Activated CD8-positive, alpha-beta memory T cell treated with anti-CD3 and anti-CD28 coated beads, Interleukin-2, amount 50 U/mL, for 1 hour (primary cell): Measurements from ENCODE around the gene SCGB3A1.

Experiments used
- DNase-seq: peaks from one replicate; pipeline ENCODE4 v3.0.0-alpha.2; 2020; ENCODE audit errors: extremely low read depth

SCGB3A1 gene

DNA sequence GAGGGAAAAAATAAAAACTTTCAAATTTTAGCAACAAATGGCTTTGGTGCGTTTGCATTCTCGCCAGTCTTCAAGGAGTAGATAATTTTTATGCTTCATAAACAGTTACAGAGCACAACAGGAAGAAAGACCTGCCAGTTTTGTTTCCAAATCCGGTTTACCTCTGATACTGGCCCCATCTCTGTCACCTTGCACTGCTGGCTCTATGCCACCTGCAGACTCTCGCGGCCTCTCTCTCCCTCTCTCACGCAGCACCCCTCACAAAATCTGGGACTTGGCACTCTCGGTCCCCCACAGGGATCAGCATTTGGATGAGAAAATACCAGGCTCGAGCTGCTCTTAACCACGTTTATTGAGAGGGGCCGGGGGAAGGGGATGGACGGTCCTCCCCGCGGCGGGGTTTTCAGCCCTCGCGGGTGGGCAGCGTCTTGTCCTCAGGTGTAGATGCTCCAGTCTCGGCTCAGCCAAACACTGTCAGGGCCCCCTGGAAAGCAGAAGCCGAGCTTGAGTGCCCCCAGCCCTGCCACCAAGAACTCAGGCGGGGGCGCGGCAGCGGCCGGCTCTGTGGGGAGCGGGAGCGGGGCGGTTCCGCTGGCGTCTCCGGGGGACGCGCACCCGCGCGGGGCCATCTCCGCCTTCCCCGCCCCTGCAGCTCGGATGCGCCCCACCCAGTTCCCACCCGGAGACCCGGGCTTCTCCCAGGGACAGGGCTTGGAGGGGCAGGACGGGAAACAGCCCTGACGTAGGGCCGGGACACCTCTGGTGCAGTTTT is 1.3 kb downstream of the SCGB3A1 start:
- DNase-seq: no peak

DNA sequence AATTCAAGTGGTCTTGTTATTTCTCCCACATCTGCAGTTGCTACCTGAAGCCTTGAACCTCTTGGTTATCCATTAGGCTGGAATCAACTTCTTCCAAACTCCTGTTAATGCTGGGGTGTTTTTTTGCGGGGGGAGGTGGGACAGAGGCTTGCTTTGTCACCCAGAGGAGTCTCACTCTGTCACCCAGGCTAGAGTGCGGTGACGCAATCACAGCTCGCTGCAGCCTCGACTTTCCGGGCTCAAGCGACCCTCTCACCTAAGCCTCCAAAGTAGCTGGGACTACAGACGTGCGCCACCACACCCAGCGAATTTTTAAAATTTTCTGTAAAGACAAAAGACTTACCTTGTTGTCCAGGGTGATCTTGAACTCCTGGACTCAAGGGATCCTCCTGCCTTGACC is 4.4 kb downstream of the SCGB3A1 start:
- no peak for DNase-seq

GRCh38 chr5:180586204-180586603 is 5.1 kb downstream of the SCGB3A1 start:
- DNase-seq: no peak

- DNase-seq: no peak
Measured at GRCh38 chr5:180583738-180584137, 7.6 kb downstream of the SCGB3A1 start.

GRCh38 chr5:180580681-180581080 is 10.6 kb downstream of the SCGB3A1 start:
- no peak for DNase-seq

DNA sequence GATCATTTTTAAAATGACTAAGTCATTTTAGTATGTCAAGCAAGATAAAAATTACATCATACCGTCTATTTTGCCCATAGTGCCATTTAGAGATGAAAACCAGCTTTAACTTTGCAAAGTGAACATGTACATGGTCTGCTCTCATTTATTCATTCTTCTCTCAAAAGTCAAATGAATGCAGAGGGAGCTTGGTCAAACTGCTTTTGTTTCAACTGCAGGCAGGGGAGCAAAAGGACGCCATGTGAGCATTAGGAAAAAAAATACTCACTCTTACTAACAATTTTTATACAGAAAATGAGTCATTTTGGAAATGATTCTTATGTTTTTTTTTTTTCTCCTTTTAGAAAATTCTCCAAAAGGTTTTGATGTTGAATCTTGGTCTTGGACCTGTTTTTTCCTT is 15.7 kb downstream of the SCGB3A1 start:
- DNase-seq: no peak

- no peak for DNase-seq
Measured at GRCh38 chr5:180568914-180569313, 22.4 kb downstream of the SCGB3A1 start.

GRCh38 chr5:180563994-180564393 is 27.3 kb downstream of the SCGB3A1 start:
- no peak for DNase-seq

- no peak for DNase-seq
Measured at GRCh38 chr5:180558232-180558631, 33.1 kb downstream of the SCGB3A1 start.

DNA sequence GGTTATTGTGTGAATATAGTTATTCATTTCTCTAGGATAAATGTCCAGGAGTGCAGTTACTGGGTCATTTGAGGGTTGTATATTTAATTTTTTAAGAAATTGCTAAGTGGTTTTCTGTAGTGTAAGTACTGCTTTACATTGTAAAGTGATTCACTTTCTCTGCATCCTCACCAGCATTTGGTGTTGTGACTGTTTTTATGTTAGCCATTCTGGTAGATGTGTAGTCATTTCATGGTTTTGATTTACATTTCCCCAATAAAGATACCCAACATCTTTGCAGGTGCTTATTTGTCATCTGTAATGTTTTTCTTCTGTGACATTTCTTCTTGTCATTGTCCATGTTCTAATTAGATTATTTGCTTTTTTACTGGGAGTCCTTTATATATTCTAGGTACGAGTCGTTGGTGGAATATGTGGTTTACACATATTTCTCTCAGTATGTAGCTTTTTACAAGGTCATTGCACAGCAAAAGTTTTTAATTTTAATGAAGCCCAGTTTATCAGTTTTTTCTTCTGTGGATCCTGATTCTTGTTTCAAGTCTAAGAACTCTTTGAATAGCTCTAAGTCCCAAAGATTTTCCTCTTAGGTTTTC is 34.0 kb downstream of the SCGB3A1 start:
- DNase-seq: no peak

GRCh38 chr5:180555168-180555921 is 36.0 kb downstream of the SCGB3A1 start:
- DNase-seq: no peak

DNA sequence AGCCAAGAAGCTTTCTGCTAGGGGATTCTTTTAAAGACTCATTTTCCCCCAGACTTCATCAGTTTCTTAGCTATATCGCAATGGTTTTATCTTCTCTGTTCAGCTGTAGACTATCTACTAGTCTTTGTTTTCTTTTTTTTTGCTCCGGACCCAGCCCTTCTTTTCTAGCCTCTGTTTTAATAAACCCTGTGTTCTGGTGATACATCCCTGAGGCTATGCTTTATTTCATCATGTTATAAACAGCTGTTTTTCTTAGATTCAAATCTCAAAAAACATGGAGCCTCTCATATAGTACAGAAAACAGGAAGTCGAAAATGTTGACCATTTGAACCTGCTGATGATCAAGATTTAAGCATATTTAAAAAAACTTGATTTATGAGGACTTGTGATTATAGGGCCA is 37.8 kb downstream of the SCGB3A1 start:
- no peak for DNase-seq

DNA sequence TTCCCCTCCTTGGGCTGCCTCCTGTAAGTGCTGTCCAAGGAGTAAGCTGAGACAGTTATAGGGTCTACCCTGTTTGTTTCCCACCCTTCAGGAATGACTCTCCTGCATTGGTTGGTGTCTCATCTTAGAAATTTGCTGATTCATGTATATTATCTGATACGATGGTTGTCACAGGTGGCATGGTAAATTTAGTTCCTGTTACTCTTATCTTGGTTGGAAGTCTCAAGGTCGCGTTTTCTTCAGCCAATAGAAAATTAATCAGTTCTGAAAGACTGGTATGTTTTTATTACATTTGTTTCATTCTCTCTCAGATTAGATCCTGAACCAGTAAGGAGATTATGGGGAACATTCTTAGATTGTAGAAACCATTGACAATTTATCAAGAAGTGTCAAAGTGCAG is 42.7 kb downstream of the SCGB3A1 start:
- no peak for DNase-seq

DNA sequence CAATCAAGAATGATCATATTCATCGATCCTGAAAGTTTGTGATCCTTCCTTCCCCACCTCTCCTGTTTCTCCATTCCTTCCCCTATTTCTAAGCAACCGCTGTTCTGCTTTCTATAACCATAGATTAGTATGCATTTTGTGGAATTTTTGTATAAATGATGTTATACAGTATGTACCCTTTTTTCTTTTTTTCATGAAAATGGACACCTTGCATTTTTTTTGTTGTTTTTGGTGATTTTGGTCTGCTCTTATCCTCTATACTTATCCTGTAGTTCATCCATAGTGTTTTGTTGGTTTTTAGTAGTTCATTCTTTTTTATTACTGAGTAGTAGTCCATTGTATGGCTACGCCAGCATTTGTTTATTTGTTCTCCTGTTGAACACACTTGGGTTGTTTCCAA is 46.1 kb downstream of the SCGB3A1 start:
- no peak for DNase-seq

GRCh38 chr5:180541710-180542109 is 49.6 kb downstream of the SCGB3A1 start:
- DNase-seq: no peak
